Ecto neural progenitor cell (in vitro differentiated cells): Measurements from ENCODE around the gene S100P.
"Not testable (repeated sequence)": the region's sequence is repeated elsewhere in the genome, so short reads cannot be mapped to it uniquely, and the experiment has no call there.

Experiments
- DNase-seq: peaks from one replicate; pipeline ENCODE4 v3.0.0-alpha.2; 2018; ENCODE audit warnings: low spot score

Gene S100P

DNA sequence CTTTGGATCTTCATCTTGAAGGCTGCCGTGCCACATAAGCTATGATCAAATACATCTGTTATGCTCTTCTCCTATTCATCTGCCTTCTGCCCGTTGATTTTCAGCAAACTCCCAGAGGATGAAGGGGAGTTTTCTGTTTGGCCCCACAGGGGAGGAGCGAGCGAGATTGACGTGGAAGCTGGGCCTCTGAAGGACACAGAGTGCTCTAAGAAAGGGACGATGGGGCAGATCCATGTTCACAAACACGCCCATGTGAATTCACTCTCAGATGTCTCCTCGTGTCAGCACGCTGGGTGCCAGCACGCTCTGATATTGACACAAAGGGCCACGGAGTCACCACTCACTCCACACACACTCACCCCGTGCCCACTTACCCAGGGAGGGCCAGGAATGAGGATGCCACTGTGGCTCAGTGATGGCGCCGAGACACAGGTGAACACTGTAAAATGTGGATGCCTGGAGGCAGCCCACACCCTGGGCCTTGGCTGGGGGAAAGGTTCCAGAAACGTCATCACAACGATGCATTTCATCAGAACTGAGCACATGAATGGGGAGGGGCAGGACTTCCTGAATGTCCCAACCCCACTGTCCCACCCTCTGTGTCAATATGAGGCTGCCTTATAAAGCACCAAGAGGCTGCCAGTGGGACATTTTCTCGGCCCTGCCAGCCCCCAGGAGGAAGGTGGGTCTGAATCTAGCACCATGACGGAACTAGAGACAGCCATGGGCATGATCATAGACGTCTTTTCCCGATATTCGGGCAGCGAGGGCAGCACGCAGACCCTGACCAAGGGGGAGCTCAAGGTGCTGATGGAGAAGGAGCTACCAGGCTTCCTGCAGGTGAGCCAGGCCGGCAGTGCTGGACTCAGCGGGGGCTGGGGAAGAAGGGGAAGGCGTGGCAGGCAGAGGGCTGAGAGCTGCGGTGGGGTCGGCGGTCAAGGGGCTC lies at the start of gene S100P:
Gene S100P (plus strand): TSS at position 648 of the 946 bp plus-strand sequence. CDS start 55 bp downstream, at position 703.
- no peak for DNase-seq

DNA sequence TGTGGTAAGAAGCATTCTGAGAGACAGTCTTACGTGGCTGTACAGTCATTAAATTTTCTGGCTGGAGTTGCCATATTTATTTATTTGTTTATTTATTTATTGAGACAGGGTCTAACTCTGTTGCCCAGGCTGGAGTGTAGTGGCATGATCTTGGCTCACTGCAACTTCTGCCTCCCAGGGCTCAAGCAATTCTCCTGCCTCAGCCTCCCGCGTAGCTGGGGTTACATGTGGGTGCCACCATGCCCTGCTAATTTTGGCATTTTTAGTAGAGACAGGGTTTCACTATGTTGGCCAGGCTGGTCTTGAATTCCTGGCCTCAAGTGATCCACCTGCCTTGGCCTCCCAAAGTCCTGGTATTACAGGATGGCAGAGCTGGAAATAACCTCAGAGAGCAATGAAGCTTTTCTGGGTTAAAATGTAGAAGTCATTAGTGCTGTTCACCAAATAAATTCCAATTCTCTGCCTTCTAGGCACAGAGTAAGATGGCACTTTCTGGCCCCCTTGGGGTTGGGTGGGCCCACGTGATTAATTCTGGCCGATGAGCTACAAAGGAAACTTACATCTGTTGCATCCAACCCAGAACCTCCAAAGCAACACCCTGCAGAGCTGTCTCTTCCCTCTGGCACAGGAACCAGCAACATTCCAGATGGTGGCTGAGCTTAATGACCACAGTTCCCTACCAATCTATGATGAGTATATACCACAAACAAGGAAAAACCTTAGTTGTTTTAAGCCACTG lies 48.7 kb upstream of the S100P start:
- DNase-seq, result no peak

DNA sequence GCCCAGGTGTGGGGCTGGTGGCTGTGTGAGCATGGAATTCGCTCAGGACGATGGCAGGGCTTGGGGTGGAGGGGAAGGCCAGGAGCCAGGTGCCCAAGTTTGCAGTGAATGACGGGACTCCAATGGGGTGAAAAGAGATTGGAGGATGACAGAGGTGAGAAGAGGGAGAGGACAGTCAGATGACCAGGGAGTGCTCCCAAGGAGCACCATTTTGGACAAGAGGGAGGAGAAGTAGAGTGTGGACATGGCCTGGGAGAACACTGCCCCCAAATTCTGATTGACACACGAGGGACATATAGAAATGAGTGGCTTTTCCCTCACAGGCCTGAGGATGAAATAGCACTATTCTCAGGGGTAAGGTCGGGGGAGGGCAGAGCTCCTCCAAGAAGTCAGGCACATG lies 46.5 kb upstream of the S100P start:
- DNase-seq, result no peak

DNA sequence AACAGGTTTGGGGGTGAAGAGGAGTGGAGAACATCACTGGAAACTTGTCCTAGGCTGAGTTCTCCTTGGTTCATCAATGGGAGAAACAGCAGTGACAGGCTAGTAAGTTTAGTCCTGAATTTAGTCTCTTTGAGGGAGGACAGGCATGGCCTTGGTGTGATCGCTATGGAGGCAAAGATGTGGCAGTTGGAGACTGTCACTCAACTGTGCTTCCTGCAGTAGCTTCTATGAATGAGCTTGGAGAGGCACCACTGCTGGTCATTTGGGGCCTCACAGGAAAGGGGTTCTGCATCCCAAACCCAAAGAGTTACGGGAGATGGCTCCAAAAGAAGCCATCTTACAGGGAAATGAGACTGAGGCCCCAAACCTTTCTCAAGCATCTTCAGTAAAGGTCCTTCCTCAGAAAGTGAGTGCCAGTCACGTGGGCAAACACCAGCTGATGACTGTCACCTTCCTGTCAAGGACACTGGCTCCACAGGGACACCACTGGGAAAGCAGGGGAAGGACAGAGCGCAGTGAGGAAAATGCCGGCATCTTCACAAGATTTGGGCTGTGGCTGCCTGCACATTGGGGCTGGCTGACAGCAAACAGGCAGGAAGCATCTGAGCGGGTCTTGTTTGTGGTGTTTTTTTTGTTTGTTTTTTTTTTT lies 46.0 kb upstream of the S100P start:
- DNase-seq, result no peak

DNA sequence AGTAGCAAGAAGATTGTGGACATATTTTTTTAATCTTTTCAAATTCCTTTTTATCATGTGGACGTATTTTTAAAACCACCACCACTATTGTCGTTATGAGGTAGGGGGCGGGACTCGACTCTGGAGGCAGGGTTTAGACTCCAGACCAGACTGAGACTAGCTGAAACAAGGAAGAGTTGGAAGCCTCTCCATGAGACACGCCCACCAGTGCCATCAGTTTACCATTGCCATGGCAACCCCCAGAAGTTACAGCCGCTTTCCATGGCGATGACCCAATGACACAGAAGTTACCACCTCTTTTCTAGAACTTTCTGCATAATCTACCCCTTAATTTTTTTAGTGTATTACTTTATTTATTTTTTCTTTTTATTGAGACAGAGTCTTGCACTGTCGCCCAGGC lies 44.5 kb upstream of the S100P start:
- no peak for DNase-seq

DNA sequence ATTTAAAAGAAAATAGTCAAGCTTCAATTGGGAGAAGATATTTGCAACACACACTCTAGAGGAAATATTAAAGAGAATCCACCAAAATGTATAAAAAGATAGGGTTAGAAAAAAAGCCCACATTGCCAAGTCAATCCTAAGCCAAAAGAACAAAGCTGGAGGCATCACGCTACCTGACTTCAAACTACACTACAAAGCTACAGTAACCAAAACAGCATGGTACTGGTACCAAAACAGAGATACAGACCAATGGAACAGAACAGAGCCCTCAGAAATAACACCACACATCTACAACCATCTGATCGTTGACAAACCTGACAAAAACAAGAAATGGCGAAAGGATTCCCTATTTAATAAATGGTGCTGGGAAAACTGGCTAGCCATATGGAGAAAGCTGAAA lies 39.5 kb upstream of the S100P start:
- not testable (repeated sequence) for DNase-seq

- DNase-seq, result not testable (repeated sequence)
These were observed 38.4 kb upstream of the S100P start for GRCh38 chr4:6655291-6655690.

DNA sequence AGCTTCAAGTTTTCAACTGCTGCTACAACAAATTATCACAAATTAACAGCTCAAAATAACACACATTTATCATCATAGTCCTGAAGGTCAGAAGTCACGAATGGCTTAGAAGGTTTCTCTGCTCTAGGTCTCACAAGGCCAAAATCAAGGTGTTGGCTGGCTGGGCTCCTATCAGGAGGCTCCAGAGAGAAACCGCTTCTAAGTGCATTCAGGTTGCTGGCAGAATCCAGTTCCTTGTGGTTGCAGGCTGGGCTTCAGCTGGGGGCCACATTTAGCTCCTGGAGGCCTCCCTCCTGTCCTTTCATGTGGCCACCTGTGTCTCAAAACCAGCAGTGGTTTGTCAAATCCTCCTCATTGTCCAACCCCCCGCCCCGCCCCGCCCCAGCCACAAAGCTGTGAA lies 37.8 kb upstream of the S100P start:
- DNase-seq, result no peak

DNA sequence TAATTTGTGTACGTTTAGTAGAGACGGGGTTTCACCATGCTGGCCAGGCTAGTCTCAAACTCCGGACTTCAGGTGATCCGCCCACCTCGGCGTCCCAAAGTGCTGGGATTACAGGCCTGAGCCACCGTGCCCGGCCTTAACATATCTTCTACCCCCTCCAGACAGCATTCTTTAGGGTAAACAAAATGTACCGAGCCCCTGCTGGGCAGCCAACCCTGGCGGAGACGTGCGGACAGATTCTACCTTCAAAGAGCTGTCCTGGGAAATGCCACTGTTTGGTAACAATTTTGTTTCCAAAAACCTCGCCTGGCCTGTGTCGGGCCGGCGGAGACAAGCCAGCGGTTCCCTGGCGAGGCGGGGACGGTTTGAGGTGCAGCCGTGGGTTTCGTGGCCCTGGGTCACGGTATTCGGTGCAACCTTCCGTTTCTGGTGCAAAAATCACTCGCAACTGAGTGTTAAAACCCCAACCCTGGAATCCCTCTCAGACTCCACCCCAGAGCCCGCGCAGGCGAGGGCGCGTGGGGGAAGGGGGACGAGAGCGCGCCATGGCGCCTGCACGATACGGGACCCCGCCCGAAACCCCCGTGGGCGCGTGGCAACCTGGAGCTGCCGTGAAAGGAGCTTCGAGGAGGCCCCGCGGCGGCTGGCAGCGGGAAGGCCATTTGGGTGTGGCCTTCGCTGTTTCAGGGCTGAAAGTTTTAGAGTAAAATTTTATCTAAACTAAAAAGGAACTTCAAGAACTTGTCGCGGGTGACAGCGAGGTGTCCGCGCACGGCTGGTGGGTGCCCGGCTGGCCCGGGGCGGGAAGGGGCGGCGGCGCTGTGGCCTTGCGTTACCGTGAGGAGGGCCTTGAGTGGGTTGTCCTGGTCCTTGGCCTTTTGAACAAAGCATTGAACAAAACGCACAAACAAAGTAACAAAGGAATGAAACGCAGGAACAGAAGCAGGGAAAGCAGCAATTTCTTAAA lies 36.2 kb upstream of the S100P start:
- no peak for DNase-seq

DNA sequence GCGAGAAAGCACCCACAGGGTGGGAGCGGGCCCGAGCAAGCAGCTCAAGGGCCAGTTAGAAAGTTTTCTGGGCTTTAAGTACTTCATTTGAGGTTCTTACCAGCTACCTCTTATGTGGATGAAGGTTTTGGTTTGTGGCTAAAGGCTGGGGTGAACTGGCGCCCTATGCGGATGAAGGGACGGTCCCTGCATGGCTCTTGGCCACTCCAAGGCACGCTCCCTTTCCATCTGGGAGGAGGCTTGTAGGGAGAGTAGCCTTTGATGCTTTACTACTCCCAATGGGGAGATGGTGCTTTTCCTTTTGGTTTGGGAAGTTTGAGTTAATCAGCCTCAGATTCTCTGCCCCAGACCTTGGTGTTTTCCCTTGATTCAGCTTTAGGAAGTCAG lies 35.5 kb upstream of the S100P start:
- DNase-seq, result no peak

- DNase-seq, result no peak
These were observed 35.0 kb upstream of the S100P start for GRCh38 chr4:6658597-6659075.

GRCh38 chr4:6659897-6660296 lies 33.8 kb upstream of the S100P start:
- DNase-seq, result no peak

DNA sequence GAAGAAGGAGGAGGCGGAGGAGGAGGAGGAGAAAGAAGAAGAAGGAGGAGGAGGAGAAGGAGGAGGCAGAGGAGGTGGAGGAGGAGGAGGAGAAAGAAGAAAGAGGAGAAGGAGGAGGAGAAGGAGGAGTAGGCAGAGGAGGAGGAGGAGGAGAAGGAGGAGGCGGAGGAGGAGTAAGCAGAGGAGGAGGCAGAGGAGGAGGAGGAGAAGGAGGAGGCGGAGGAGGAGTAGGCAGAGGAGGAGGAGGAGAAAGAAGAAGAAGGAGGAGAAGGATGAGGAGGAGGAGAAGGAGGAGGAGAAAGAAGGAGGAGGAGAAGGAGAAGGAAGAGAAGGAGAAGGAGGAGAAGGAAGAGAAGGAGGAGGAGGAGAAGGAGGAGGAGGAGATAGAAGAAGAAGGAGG lies 33.2 kb upstream of the S100P start:
- no peak for DNase-seq

DNA sequence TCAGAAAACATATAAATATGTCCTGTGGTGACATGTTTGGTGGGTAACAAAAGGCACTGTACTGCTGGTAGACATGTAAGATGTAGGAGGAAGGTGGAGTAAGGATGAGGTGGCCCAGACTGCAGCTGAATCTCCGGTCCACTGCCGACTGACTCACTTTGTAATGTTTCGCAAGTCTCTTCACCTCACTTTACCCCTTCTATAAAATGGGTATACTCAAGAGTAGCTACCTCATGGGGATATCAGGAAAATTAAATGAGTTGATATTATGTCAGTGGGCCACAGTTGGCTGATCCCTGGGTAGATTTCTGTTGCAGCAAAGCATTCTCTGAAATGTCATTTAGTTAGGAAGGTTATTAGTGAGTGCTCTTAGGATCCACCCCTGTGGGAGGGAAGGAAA lies 31.1 kb upstream of the S100P start:
- DNase-seq, result no peak

DNA sequence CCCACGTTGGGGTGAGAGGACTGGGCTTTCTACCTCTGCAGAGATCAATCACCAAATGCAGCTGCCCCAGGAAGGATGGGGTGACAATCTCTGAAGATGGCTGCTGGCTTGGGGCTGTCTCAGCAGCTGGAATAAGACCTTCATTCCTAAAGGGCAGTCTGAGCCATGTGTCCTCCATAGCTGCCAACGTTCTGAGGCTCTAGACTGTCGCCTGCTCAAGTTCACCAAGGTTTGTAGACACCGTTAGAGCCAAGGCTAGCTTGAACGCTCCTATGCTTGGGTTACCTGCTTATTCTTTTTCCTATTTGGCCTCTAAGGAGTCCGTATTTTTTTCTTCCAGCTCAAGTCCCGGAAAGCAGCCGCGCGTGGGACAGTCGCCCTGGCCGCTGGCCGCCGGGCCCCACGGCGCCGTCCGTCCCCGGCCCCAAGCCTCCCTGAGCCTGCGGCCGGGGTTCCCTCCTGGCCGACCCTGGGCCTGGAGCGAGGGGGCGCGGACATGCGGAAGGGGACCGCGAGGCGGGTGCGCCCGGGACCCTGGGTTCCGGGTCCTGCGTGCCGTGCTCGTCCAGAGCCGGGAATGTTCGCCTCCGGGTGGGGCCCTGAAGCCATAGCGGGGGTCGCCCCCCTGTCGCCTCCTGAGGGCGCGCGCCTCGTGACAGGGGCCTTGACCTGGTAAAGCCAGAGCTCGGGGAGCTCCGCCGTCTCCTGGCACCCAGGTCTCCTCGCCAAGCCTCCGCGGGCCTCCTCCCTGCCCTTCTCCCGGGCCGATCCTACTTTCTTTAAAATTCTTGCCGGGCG lies 29.9 kb upstream of the S100P start:
- DNase-seq, result no peak

- no peak for DNase-seq
These were observed 28.4 kb upstream of the S100P start for GRCh38 chr4:6665320-6665654.

- DNase-seq, result no peak
These were observed 25.3 kb upstream of the S100P start for GRCh38 chr4:6668391-6668790.

GRCh38 chr4:6671648-6672047 lies 22.0 kb upstream of the S100P start:
- no peak for DNase-seq

DNA sequence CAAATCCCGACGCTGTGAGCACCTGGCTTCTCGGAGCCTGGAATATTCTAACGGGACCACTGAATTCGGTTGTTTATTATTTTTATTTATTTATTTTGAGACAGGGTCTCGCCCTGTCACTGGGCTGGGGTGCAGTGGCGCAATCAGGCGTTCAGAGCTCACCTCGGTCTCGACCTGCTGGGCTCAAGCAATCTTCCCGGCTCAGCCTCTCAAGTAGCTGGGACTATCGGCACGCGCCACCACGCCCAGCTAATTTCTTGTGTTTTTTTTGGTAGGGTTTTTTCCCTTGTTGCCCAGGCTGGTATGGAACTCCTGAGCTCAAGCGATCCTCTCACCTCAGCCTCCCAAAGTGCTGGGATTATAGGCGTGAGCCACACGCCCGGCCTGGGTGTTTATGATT lies 21.5 kb upstream of the S100P start:
- no peak for DNase-seq

DNA sequence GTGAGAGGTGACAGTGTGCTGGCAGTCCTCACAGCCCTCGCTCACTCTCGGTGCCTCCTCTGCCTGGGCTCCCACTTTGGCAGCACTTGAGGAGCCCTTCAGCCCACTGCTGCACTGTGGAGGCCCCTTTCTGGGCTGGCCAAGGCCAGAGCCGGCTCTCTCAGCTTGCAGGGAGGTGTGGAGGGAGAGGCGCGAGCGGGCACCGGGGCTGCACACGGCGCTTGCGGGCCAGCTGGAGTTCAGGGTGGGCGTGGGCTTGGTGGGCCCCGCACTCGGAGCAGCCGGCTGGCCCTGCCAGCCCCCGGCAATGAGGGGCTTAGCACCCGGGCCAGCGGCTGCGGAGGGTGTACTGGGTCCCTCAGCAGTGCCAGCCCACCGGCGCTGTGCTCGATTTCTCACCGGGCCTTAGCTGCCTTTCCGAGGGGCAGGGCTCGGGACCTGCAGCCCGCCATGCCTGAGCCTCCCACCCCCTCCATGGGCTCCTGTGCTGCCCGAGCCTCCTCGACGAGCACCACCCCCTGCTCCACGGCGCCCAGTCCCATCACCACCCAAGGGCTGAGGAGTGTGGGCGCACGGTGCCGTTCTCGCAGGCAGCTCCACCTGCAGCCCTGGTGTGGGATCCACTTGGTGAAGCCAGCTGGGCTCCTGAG lies 21.0 kb upstream of the S100P start:
- DNase-seq, result not testable (repeated sequence)
